ENCODE results near the gene PARP12.
A peak's percentile ranks its signal among the peaks of the same experiment; 100 is the strongest.

Gene PARP12

DNA sequence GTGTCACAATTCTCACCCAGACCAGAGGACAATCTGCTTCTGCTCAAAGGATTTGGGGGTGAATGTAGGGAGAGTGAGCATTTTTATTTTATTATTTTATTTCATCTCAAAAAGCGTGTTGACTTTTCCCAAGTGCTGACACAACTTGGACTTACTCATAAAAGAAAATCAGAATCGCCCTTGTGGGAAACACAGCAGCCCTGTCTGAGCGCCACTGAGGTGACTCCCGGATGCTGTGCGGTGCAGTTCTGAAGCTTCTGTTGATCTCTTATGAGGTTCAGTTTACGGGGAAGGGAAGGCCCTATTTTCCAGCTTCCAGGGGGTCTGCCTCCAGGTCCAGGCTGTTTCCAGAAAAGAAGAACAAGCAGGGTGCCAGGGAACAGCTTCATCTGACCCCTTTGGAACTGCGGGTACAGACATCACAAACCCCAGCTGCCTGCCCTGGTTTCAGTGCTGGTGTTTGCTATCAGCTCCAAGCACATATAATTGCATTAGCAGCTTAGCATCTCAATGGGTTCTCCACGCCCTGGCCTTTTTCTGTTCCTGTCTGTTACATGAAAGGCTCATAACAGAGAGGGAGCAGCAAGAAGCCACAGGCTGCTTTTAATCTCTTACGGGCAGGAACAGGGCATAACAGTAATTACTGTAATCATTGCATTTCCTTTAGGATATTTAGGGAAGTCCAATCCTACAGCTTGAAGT lies 52.4 kb downstream of the PARP12 start:
- no peak for DNase-seq

DNA sequence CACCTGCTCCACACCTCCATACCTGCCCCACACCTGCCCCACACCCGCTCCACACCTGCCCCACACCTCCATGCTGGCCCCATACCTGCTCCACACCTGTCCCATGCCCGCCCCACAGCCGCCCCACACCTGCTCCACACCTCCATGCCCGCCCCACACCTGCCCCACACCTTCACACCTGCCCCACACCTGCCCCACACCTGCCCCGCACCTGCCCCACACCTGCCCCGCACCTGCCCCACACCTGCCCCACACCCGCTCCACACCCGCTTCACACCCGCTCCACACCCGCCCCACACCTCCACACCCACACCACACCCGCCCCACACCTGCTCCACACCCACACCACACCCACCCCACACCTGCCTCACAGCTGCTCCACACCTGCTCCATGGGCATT lies 53.0 kb downstream of the PARP12 start:
- no peak for DNase-seq

DNA sequence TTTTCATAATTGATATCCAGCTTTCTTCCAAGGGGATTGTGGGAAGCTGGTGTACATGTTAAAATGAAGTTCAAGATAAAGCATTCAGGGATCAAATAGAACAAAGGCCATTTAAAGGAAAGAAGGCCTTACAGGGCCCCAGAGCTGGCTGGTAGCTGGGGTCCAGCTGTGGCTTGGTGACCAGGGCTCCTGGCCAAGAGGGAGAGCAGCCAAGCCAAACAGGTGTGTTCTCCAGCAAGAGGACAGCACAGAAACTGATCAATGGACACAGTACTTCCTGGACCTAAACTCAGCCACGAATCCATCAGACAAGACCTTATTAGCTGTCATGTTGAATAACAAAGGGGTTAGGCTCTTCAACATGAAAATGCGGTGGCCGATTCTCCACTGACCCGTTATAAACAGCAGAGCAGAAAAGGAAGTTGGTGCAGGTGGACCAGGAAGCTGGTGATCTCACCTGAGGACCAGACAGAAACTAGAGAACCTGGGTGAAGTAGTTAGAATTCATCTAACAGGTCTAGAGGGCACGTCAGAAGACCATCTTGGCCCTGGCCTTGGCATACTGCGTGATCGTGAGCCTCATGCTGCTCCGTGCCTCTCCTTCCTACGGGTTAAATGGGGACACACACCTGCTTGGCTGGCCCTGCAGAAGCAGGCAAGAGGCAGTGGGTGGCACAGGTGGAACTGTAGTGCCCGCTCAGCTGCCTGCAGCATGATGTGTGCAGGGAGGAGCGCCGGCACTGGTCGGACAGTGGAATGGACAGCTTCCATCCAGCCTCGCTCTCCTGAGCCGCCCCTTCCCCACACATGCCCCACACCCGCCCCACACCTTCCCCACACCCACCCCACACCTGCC lies 53.8 kb downstream of the PARP12 start:
- DNase-seq = no peak

DNA sequence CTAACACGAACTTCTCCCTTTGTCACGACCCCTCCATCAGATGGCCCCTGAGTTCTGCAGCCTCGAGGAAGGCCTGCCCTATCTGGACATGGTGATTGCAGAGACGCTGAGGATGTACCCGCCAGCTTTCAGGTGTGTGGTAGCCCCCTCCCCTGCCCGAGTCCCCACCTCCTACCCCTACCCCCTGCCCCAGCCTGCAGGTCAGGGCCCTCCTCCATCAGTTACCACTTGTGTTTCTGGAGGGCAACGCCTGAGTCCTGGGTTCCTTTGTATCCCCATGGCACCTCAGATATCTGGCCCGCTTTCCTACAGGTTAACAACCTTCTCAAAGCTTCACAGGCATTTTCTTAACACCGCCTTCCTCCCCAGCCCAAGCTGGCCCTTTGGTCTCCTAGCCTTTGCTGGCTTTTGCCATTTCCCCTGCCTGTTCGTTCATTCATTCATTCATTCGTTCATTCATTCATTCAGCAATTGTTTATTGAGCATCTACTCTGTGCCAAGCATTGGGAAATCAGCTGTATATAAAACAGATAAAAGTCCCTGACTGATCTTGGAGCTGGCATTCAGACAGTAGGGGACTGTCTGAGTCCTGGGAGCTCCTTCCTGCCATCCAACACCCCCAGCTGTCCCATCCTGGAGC lies 55.6 kb downstream of the PARP12 start:
- DNase-seq = no peak

DNA sequence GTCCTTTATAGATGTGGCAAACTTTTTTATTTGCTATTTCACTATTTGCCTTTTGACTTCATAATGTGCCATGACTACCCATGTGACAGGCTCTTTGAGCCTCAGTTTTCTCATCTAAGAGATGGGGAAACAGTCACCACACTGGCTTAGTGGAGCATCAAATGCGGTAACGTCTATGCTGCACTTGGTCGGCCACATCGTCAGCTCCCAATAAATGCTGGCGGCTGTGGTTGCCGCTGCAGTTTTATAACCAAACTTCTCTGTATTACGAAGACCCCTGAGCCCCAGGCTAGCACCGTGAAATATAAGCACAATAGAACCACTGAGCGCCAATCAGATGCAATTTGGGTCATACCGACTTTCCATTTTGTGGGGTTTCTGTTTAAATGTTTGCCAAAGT lies 56.2 kb downstream of the PARP12 start:
- DNase-seq = no peak

DNA sequence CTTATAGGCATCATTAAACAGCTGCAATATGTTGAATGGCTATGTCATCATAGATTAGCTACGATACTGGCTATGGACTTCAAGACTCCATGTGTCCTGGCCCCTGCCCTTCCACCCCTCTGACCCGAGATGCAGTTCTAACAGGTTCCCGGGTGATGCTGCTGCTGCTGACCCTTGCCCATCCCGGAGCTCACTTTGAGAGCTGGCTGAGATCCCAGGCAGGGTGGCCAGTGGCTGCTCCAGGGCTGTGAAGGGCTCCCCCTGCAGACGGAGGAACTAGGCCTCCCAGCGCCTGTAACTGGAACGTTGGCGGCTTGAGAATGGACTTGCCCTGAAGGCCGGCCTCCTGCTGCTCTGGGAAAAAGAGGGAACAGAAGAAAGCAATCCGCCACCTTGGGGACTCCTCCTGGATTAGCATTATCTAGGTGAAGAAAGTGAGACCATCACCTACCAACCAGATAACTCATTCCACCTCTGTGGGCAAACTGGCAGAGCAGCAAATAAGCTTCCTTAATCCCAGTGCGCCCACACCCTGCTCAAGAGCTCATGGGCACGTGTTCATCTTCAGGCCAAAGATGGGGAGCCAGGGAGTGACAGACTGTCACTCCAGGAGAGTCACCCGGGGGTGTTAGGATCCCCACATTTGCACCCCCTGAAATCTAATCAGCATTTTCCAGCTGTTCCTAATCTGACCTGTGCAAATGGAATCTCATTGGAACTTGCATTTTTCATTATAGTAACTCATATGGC lies 56.8 kb downstream of the PARP12 start:
- peak; percentile 12 for DNase-seq

DNA sequence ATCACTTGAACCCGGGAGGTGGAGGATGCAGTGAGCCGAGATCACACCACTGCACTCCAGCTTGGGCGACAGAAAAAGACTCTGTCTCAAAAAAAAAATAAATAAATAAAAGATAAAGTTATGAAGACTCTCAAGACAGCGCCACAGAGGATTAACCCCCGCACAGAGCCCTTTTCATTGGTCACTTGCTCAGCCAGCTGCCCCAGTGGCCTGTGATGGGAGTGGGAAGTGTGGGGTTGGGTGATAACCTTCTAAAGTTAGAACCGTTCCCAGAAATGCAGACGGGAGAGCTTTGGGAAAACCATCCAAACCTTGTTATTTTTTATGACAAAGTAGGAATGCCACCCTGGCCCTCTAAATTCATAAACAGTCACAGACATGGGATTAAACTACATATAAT lies 57.4 kb downstream of the PARP12 start:
- DNase-seq = no peak

DNA sequence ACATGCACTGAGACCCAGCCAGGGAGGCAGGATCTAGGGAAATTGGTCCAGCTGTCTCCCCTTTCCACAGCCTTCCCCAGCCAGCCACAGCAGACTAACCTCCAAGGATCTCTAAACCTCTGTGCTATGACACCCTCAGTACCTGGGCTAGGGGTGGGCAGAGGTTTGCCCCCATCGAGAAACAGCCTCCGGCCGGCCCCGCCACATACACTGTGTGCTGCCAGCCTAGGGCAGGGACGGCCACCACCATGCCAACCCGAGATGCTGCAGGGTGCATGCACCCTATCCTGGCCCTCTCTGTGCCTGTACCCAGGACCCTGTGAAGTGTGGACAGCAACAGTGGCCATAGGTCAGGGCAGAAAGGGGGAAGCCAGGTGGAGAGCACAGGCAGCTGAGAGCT lies 58.1 kb downstream of the PARP12 start:
- DNase-seq = no peak

DNA sequence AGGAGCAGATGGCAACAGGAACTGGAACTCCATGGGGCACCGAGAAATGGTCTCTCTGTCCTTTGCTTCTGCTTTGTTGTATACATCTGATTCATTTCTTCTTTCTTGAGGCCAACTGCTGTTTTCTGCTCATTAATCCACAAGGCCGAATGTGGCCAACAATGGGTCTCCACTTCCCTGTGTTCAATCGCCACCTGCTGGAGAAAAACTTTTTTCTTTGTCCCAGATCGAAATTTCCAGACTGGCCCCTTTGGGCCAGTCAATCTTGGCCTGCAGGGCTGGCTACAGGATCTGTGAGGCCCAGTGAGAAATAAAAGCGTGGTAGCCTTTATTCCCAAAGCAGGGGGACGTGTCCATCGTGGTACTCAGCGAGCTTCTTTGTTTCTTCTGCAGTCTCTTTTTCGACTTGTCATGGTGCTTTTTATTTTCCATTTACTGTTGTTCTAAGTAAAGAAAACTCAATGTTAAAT lies 58.8 kb downstream of the PARP12 start:
- DNase-seq = peak; percentile 31

DNA sequence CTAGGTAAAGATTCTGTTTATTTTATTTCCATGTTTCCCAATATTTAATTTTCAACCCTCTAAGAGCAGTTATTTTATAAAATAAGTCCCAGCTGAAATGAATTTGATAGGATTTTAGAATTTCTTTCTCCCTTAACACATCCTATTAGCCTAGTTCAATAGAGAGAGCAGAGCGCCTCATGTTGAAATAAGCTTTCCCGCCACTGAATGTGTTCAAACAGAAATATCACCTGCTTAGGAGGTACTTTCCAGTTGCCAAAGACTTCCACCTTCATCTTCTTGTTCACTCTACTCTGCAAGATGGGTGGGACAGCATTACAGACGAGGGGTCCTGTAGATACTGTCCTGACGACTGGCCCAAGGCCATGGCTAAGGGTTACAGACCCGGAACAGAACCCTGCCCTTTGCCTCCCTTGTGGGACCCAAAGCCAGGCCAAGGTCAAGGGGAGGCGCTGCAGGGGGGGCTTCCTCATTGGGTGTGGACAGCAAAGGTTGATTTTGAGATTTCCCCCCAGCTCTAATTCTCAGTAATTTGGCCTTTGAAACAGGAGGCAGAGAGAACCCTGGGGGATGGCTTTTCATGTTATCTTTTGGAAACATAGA lies 62.0 kb downstream of the PARP12 start:
- no peak for DNase-seq

DNA sequence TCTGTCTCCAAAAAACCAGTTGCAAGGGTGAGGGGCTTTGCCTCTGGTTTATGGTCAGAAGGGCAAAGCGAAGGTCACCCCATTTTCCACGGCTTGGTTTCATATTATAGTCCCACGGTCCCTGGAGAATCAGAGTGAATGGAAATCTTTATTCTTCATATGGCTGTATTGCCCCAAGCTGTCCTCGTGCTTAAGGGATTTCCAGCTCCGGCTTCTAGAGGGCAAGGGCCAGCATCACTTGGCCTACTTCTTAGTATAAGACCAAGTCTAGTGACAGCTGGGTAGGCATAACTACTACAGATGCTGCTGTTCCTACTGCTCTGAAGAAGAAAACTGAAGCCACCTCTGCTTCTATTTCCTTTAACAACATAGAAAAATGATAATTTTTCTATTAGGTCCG lies 63.2 kb downstream of the PARP12 start:
- no peak for DNase-seq

DNA sequence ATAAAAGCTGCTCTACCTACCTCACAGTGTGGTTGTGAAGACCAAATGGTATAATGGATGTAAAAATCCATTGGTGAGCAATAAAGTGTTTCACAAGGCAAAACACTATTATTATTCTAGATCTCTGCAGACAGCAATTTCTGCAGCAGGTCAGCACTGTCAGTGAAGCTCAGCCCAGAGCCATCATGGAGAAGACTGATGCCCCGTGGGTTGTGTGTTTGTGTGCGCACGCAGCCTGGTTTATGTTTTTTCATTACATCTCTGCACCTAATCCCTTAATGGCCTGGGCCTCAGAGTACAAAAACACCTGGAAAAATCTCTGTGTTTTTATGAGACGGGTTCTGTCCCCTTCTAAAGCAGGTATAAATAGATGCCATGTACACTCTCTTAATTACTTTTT lies 64.2 kb downstream of the PARP12 start:
- no peak for DNase-seq

DNA sequence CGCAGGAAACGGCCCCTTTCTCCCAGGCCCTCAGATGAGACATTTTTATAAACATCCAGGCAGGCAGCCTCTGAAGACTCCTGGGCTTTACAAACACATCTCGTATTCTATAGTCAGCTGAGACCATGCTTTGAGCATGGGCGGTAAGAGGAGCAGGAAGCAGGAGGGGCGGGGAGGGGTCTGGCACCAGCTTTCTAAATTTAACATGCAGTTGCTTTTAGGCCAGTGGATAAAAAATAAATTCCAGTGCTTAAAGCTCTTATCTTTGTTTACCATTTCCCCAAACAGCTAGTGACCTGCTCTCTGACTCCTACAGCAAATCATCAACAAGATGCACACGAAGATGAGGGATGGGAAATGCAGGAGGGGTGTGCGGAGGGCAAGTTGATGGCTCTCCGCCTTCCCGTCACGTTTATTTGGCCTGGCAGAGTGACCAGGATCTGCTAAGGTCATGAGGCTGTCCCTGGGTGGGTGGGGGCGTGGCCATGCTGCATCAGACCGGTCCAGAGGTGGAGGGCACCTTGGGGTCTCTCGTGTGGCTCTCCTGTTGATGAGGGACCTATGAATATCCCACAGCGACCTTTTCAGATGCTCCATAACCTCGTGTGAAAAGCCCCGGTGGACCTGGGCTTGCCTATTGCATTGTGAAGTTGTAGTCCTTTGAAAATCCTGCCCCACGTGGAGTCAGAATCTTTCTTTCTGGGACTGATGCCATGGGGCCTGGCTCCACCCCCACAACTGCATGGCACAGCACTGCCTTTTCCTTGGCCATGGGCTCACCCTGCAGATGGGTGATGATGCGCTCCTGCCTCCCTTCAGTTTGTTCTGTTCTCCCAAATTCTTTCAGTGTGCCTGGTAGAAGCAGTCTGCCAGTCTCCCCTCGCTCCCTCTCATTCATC lies 67.5 kb downstream of the PARP12 start:
- no peak for DNase-seq

DNA sequence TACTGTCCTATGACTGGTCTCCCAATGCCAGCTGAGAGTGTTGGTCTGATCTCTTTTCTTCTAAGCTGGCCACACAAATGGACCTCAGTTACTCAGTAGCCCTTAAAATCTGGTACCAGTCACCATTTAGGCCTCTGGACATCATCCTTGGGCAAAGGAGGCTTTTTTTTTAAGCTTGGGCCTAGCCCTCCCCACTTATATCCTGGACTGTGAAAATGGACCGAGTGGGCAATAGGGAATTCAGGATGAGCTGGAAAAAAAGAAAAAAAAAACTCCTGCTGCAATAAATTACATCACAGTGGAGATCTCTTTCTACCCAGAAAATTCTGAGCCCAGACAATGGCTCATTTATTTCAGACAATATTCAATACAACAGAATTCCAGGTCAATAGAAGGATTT lies 68.4 kb downstream of the PARP12 start:
- DNase-seq = no peak

DNA sequence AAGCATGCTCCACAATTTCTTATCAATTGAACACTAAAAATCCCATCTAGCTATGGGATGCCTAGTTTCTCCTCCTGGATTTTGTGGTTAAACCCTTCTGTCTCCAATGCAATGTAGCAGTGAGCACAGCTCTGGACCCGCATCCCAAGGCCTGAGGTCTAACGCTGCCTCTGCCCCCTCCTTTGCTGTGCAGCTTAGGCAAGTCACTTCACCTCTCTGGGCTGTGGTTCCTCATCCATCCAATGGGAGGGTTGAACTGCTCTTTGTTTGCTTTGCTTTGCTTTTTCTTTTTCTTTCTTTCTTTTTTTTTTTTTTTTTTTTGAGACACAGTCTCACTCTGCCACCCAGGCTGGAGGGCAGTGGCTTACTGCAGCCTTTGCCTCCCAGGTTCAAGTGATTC lies 69.2 kb downstream of the PARP12 start:
- no peak for DNase-seq

DNA sequence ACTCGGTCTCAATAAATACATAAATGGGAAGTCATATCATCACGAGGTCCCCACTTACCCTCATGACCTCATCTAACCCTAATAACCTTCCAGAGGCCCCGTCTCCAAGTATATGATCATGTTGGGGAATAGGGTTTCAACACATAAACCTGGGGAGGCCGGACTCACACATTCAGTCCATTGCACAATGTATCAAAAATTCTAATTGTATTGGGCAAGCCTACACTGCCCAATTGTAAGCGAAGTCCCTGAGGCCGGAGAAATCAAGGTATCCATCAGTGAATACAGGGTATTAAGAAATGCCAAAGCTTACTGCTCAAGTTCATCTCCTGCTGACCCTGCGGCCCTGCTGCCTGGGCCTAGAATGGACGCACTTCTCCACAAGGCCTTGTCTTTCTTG lies 69.6 kb downstream of the PARP12 start:
- DNase-seq = no peak

DNA sequence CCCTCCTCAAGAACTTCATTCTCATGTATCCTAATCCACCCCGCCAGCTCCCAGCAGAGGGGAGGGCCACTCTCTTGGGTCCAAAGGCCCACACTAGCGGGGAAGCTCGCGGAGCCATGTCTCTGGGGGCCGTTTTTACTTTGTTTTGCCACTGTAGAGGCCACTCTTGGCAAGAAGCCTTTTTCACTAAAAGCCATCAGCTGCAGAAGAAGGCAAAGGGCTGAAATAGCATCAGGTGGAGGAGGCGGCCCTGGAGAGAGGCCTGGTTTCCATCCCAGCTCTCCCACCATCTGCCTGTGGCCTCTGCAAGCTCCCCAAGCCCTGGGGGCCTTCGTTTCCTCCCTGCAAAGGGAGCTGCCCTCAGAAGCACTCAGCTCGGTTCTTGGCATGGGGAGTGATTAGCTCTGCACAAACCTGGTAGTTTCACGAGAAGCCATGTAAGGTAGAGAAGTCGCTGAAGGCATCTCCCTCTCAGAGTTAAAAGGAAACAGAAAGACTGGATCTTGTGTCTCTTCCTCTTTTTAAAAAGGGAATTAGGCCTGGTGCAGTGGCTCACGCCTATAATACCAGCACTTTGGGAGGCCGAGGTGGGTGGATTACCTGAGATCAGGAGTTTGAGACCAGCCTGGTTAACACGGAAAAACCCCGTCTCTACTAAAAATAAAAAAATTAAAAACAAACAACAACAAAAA lies 70.3 kb downstream of the PARP12 start:
- no peak for DNase-seq

DNA sequence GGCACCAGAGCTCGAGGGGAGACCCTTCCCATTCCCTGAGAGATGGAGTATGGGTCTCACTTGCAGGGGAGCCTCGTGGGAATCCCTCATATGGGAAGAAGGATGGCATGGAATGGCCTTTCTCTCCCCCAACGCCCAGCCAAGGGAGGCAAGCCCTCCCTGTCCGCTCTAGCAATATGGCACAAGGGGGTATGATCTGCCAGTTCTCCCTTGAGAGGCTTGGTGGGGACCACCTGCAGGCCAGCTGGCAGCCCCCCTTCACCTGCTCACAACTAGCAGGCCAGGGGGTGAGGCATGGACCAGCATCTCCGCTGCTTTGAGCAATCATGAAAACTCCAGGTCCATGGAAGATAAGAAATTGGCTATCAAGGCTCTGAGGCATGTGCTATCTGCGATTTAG lies 70.8 kb downstream of the PARP12 start:
- no peak for DNase-seq

DNA sequence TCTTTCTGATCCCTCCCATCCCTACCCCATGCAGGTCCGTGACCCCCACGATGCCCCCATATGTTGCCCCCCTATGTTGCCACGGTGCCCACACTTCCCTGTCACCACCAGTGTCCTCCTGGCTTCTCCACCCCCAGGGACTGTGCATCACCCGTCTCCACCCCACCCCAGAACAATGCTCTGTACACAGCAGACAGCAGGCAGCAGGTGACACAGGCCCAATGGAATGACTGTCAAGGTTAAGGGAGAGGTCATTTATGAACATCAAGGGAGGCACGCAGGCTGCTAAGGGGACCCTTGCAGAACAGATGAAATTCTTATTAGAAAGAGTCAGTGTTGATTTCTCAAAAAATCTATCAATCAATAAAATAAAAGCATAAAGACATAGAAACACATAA lies 71.5 kb downstream of the PARP12 start:
- no peak for DNase-seq

DNA sequence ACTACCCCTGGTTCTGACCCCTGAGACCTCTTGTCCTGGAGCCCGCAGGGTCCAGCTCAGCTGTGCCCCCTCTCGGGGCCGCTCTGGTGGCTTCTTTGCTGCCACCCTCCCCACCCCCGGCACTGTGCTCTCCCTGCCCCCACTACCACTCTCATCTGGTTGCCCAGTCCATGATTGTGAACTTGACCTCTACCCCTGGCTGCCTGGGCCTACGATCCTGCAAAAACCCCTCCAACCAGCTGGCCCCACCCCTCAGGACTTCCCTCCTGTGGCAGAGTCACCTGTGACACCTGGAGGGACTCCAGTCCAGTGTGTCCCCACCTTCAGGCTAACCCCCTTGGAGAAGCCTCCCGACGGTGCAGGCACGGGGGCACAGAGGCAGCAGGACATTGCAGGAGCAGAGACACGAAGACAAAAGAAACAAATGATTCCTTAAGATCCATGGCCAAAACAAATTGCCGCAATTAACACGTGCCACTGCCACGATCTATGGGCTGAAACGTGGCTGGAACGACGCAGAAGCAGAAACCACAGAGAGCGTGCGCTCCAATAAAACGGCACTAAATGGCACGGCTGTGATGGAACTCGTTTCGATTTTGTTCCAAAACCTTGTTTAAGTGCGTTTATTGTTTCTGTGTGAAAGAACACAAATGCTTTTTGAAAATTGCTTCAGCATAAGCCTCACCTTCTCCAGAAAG lies 72.0 kb downstream of the PARP12 start:
- no peak for DNase-seq
